ENCODE results near the gene JTB. TPM values are rescaled to one million over a fixed set of nuclear protein-coding genes. Genes with fewer than 3 reads are reported as not detected.
"Not testable (repeated sequence)": the region's sequence is repeated elsewhere in the genome, so short reads cannot be mapped to it uniquely, and the experiment has no call there.

JTB gene
- total RNA-seq = 100 to 1,000 TPM; 144 to 225 (median 204) TPM

- peak; percentile 66 for DNase-seq
- peaks cover 8 to 72% (median 20%) of the 10 kb centered on the region in 3 donors for H3K36me3 ChIP-seq
- WGBS, 2 donors = 0 to 1% methylated on average over 12 to 20 of the region's 75 CpGs
Measured at GRCh38 chr1:153977250-153978240, at the start of gene JTB. TSS of gene JTB (minus strand) at chr1:153977674. CDS start at chr1:153977252, 422 bp downstream.

GRCh38 chr1:154019940-154020339 lies 42.5 kb upstream of the JTB start:
- intact Hi-C loops (cut with DNase I) = no loop called here
- H3K4me1 ChIP-seq = no peaks in the 10 kb centered on the region
- H3K36me3 ChIP-seq = no peaks in the 10 kb centered on the region
- 73 to 89% methylated on average over 1 of the region's 1 CpG for WGBS, 2 donors
- H3K27ac ChIP-seq = no peak overlapping the region
- H3K27me3 ChIP-seq = no peaks in the 10 kb centered on the region
- DNase-seq = no peak
- no peak overlapping the region for H3K4me3 ChIP-seq
- no peak for TF ChIP-seq POLR2A (IDR thresholded peaks at IDR 0.05)
- TF ChIP-seq CTCF (IDR thresholded peaks at IDR 0.05) = no peak
- no peaks in the 10 kb centered on the region for H3K9me3 ChIP-seq

More at GRCh38 chr1:153977250-153978240, at the start of gene JTB:
- intact Hi-C loops (cut with DNase I) = no loop called here
- no peaks in the 10 kb centered on the region for H3K9me3 ChIP-seq
- H3K4me3 ChIP-seq = peak within 1 kb of the TSS; percentile 84 to 90 (median 88)
- TF ChIP-seq CTCF (IDR thresholded peaks at IDR 0.05) (peak in 1 of 6 experiments; percentile 6), POLR2A (IDR thresholded peaks at IDR 0.05) (peak in 3 of 4 donors; percentile 69 to 95 (median 84))
- peaks cover 0 to 32% (median 19%) of the 10 kb centered on the region in 3 donors for H3K4me1 ChIP-seq
- H3K27ac ChIP-seq = peak within 1 kb of the TSS; percentile 90 to 94 (median 94)
- H3K27me3 ChIP-seq = no peaks in the 10 kb centered on the region

- no peaks in the 10 kb centered on the region for H3K27me3 ChIP-seq
- no peaks in the 10 kb centered on the region for H3K4me1 ChIP-seq
- DNase-seq = no peak
- no peak overlapping the region for H3K27ac ChIP-seq
- intact Hi-C loops (cut with DNase I) = no loop called here
- WGBS, 2 donors = 71 to 75% methylated on average over 4 of the region's 4 CpGs
- no peaks in the 10 kb centered on the region for H3K36me3 ChIP-seq
- TF ChIP-seq CTCF (IDR thresholded peaks at IDR 0.05) (no peak), POLR2A (IDR thresholded peaks at IDR 0.05) (no peak)
- no peaks in the 10 kb centered on the region for H3K9me3 ChIP-seq
- H3K4me3 ChIP-seq = no peak overlapping the region
Measured at GRCh38 chr1:154019269-154019668, 41.8 kb upstream of the JTB start.

GRCh38 chr1:154014154-154014907 lies 36.9 kb upstream of the JTB start:
- intact Hi-C loops (cut with DNase I) = no loop called here
- DNase-seq = no peak
- Histone ChIP-seq H3K27ac (no peak overlapping the region), H3K36me3 (no peaks in the 10 kb centered on the region), H3K9me3 (no peaks in the 10 kb centered on the region), H3K4me3 (no peak overlapping the region), H3K27me3 (no peaks in the 10 kb centered on the region), H3K4me1 (no peaks in the 10 kb centered on the region)
- 42 to 69% methylated on average over 3 of the region's 3 CpGs for WGBS, 2 donors
- peak in 1 of 6 experiments; percentile 21 for TF ChIP-seq CTCF (IDR thresholded peaks at IDR 0.05)
- TF ChIP-seq POLR2A (IDR thresholded peaks at IDR 0.05) = no peak

- H3K27me3 ChIP-seq; H3K4me3 ChIP-seq; H3K9me3 ChIP-seq; H3K36me3 ChIP-seq; DNase-seq; intact Hi-C loops (cut with DNase I); H3K27ac ChIP-seq; H3K4me1 ChIP-seq: not testable (repeated sequence)
- 100% methylated on average over 4 of the region's 14 CpGs; no CpG with 5 or more reads in 1 of the 2 donors for WGBS, 2 donors
Measured at GRCh38 chr1:154012543-154012942, 35.1 kb upstream of the JTB start.

Data from esophagus squamous epithelium (tissue), 5 donors.